ENCODE results near the gene TASP1. TPM values are rescaled to one million over a fixed set of nuclear protein-coding genes. Genes with fewer than 3 reads are reported as not detected.
"Not testable (repeated sequence)": the region's sequence is repeated elsewhere in the genome, so short reads cannot be mapped to it uniquely, and the experiment has no call there.

Gene TASP1
- polyA plus RNA-seq, 3 donors, result 2.3 to 3.3 (median 2.6) TPM

- intact Hi-C loops (cut with micrococcal nuclease), result loop anchor here in 1 of 2 donors (10.0 kb wide), 1 partner anchor 147 kb away; the partner anchor contains the start of genes ESF1 and NDUFAF5
- no peak for DNase-seq
- H4K20me1 ChIP-seq (ENCODE audit: insufficient read depth, low read length), result no peaks in the 10 kb centered on the region
- Mint-ChIP-seq H3K27ac (peak overlapping the region; percentile 81 to 96 (median 91)), H3K4me3 (peak overlapping the region; percentile 98 to 99), H3K9me3 (peaks cover 0 to 2% (median 0%) of the 10 kb centered on the region in 7 donors), H3K27me3 (ENCODE audit: low read depth in 3 of 3) (peaks cover 2 to 12% (median 5%) of the 10 kb centered on the region in 3 donors), H3K36me3 (no peaks in the 10 kb centered on the region), H3K4me1 (peaks cover 16% of the 10 kb centered on the region)
- H3K9me3 ChIP-seq (replicated peaks in 1 of 2; ENCODE audit: control insufficient read depth in 1 of 2, insufficient read depth in 1 of 2, low read length in 2 of 2), result no peaks in the 10 kb centered on the region
- TF ChIP-seq CTCF (IDR thresholded peaks at IDR 0.05), result no peak
- H3K4me3 ChIP-seq (replicated peaks in 1 of 3; ENCODE audit: low read depth in 2 of 3, low read length in 3 of 3), result peak overlapping the region; percentile 76 to 100 (median 77)
- H3K4me1 ChIP-seq (ENCODE audit: control insufficient read depth in 1 of 2, insufficient read depth in 2 of 2, low read length in 2 of 2), result peaks cover 8 to 17% of the 10 kb centered on the region in 2 donors
- no peaks in the 10 kb centered on the region for H3K27me3 ChIP-seq (ENCODE audit: control insufficient read depth in 2 of 2, insufficient read depth in 2 of 2, low read length in 2 of 2)
- peak overlapping the region; percentile 95 for H2AFZ ChIP-seq (ENCODE audit: insufficient read depth, low read depth, low read length, poor library complexity, severe bottlenecking)
- peak overlapping the region; percentile 87 for H3K4me2 ChIP-seq (replicated peaks; ENCODE audit: extremely low read depth, low read length, poor library complexity, severe bottlenecking)
- H3K36me3 ChIP-seq (replicated peaks in 1 of 2; ENCODE audit: control insufficient read depth in 1 of 2, insufficient read depth in 2 of 2, low read length in 2 of 2), result no peaks in the 10 kb centered on the region
- peak overlapping the region; percentile 74 to 84 for H3K27ac ChIP-seq (ENCODE audit: low read depth in 1 of 2, low read length in 2 of 2)
- peak overlapping the region; percentile 76 for H3K9ac ChIP-seq (ENCODE audit: insufficient read depth, low read length, poor library complexity, severe bottlenecking)
- WGBS (ENCODE audit: insufficient coverage), result 0% methylated on average over 6 of the region's 7 CpGs
- peaks cover 23% of the 10 kb centered on the region for H3K79me2 ChIP-seq (ENCODE audit: insufficient read depth, low read length)
Observed at GRCh38 chr20:13638162-13638495, 603 bp downstream of the TASP1 start.

- H3K36me3 Mint-ChIP-seq, result peaks cover 12 to 17% of the 10 kb centered on the region in 2 donors
- Histone ChIP-seq H3K36me3 (replicated peaks in 1 of 2; ENCODE audit: control insufficient read depth in 1 of 2, insufficient read depth in 2 of 2, low read length in 2 of 2) (peaks cover 0 to 14% of the 10 kb centered on the region in 2 donors), H3K4me3 (replicated peaks in 1 of 3; ENCODE audit: low read depth in 2 of 3, low read length in 3 of 3) (no peak overlapping the region), H3K4me1 (ENCODE audit: control insufficient read depth in 1 of 2, insufficient read depth in 2 of 2, low read length in 2 of 2) (no peaks in the 10 kb centered on the region), H3K79me2 (ENCODE audit: insufficient read depth, low read length) (peaks cover 16% of the 10 kb centered on the region), H4K20me1 (ENCODE audit: insufficient read depth, low read length) (no peaks in the 10 kb centered on the region), H3K9ac (ENCODE audit: insufficient read depth, low read length, poor library complexity, severe bottlenecking) (no peak overlapping the region), H3K27ac (ENCODE audit: low read depth in 1 of 2, low read length in 2 of 2) (no peak overlapping the region), H3K27me3 (ENCODE audit: control insufficient read depth in 2 of 2, insufficient read depth in 2 of 2, low read length in 2 of 2) (no peaks in the 10 kb centered on the region), H2AFZ (ENCODE audit: insufficient read depth, low read depth, low read length, poor library complexity, severe bottlenecking) (no peak overlapping the region), H3K4me2 (replicated peaks; ENCODE audit: extremely low read depth, low read length, poor library complexity, severe bottlenecking) (no peak overlapping the region), H3K9me3 (replicated peaks in 1 of 2; ENCODE audit: control insufficient read depth in 1 of 2, insufficient read depth in 1 of 2, low read length in 2 of 2) (no peaks in the 10 kb centered on the region)
- no peak overlapping the region for H3K27ac Mint-ChIP-seq
- WGBS (ENCODE audit: insufficient coverage), result no CpG with 5 or more reads among the region's 1 CpG
- no peaks in the 10 kb centered on the region for H3K27me3 Mint-ChIP-seq (ENCODE audit: low read depth in 3 of 3)
- H3K4me1 Mint-ChIP-seq, result peaks cover 4% of the 10 kb centered on the region
- intact Hi-C loops (cut with micrococcal nuclease), result loop anchor here in 1 of 2 donors (10.0 kb wide), 1 partner anchor 152 kb away; the partner anchor contains the start of genes ESF1 and NDUFAF5
- no peak for DNase-seq
- no peak overlapping the region for H3K4me3 Mint-ChIP-seq
- H3K9me3 Mint-ChIP-seq, result no peaks in the 10 kb centered on the region
- TF ChIP-seq CTCF (IDR thresholded peaks at IDR 0.05), result no peak
Observed at GRCh38 chr20:13632431-13632830, 6.3 kb downstream of the TASP1 start.

- DNase-seq; H3K9me3 ChIP-seq (replicated peaks in 1 of 2; ENCODE audit: control insufficient read depth in 1 of 2, insufficient read depth in 1 of 2, low read length in 2 of 2); H2AFZ ChIP-seq (ENCODE audit: insufficient read depth, low read depth, low read length, poor library complexity, severe bottlenecking); H3K4me1 ChIP-seq (ENCODE audit: control insufficient read depth in 1 of 2, insufficient read depth in 2 of 2, low read length in 2 of 2); H3K4me1 Mint-ChIP-seq; H3K4me3 ChIP-seq (replicated peaks in 1 of 3; ENCODE audit: low read depth in 2 of 3, low read length in 3 of 3); H3K79me2 ChIP-seq (ENCODE audit: insufficient read depth, low read length); H3K27me3 Mint-ChIP-seq (ENCODE audit: low read depth in 3 of 3); intact Hi-C loops (cut with micrococcal nuclease); H3K9me3 Mint-ChIP-seq; H3K27me3 ChIP-seq (ENCODE audit: control insufficient read depth in 2 of 2, insufficient read depth in 2 of 2, low read length in 2 of 2); H3K4me2 ChIP-seq (replicated peaks; ENCODE audit: extremely low read depth, low read length, poor library complexity, severe bottlenecking); H3K27ac ChIP-seq (ENCODE audit: low read depth in 1 of 2, low read length in 2 of 2); H3K9ac ChIP-seq (ENCODE audit: insufficient read depth, low read length, poor library complexity, severe bottlenecking); H4K20me1 ChIP-seq (ENCODE audit: insufficient read depth, low read length); H3K4me3 Mint-ChIP-seq; H3K27ac Mint-ChIP-seq: not testable (repeated sequence)
- H3K36me3 ChIP-seq (replicated peaks in 1 of 2; ENCODE audit: control insufficient read depth in 1 of 2, insufficient read depth in 2 of 2, low read length in 2 of 2), result peaks cover 0 to 14% of the 10 kb centered on the region in 2 donors
- WGBS (ENCODE audit: insufficient coverage), result 100% methylated on average over 1 of the region's 3 CpGs
- peaks cover 25 to 37% of the 10 kb centered on the region in 2 donors for H3K36me3 Mint-ChIP-seq
Observed at GRCh38 chr20:13627525-13627924, 11.2 kb downstream of the TASP1 start.
